Measurements from ENCODE around the gene CYP4Z1. TPM values are rescaled to one million over a fixed set of nuclear protein-coding genes. Genes with fewer than 3 reads are reported as not detected.

The CYP4Z1 gene
- total RNA-seq, 1 donor from 2014 or later, result not detected

Other genes with a start within 250 kb of the CYP4Z1 start
- gene CYP4A11, start 125.8 kb upstream of the CYP4Z1 start, total RNA-seq (ENCODE audit: insufficient read depth, low replicate concordance), result 2.2 TPM
- gene CYP4X1, start 43.6 kb upstream of the CYP4Z1 start, total RNA-seq (ENCODE audit: insufficient read depth, low replicate concordance), result not detected
- not detected for gene CYP4A22, start 70.2 kb downstream of the CYP4Z1 start, total RNA-seq (ENCODE audit: insufficient read depth, low replicate concordance)
- gene PDZK1IP1, start 122.8 kb downstream of the CYP4Z1 start, total RNA-seq (ENCODE audit: insufficient read depth, low replicate concordance), result not detected
- gene TAL1, start 165.0 kb downstream of the CYP4Z1 start, total RNA-seq (ENCODE audit: insufficient read depth, low replicate concordance), result 3.1 TPM
- gene STIL, start 246.9 kb downstream of the CYP4Z1 start, total RNA-seq (ENCODE audit: insufficient read depth, low replicate concordance), result 3.6 TPM